SIG-M5 (cell line): Measurements from ENCODE around the gene ST6GALNAC5.
"Not testable (repeated sequence)": the region's sequence is repeated elsewhere in the genome, so short reads cannot be mapped to it uniquely, and the experiment has no call there.

Source experiments
- DNase-seq: peaks from one replicate; lab custom pipeline; 2025; lab: John Stamatoyannopoulos, UW

ST6GALNAC5 gene

DNA sequence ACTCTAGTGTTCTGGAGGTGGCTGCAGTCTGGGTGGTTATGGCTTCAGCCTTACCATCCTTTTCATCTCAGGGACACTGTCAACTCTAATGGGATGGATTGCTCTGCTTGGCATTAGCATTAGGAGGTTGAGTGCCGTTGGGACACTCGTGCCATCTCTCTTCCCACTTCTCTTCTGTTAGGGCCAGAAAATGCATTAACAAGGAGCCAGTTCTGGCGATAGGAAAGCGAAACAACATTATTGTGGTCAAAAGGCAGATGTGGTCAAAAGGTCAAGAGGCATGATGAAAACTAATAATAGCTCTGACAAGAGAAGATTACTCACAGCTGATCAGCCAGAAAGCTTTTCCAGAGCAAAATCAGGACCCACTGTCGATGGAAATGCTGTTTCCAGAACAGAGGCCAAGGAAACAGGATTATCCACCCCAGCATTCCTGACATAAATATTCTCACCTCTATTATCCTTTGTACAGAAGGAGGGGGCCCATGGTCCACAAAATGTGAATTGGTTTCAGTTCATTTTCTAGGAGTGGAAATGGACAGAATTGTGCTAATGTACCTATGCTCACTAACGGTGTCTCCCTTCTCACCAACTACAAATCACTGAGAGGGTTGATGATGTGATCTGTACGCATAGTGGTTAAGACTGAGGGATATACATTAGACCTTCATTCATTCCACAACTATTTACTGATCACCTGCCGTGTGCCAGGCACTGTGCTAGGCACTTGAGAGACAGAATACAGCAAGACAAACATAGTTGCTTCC is 72.0 kb downstream of the ST6GALNAC5 start:
- DNase-seq = no peak

DNA sequence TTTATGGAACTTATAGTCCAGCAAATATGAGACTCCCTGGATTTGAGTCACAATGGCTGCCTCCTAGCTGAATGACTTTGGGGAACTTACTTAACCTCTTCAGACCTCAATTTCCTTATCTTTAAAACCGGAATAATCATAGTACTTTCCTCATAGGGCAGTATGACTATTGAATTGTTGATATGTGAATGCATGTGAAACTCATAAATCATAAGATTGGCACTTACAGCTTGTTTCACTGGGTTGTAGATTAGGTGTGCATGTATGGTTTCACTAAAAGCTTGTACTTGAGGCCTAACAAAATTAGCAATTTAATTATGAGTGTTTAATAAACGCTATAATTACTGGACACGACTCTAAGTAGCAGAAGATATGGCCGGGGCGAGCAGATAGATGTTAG is 72.5 kb downstream of the ST6GALNAC5 start:
- DNase-seq = no peak

GRCh38 chr1:76940571-76941335 is 73.5 kb downstream of the ST6GALNAC5 start:
- no peak for DNase-seq

DNA sequence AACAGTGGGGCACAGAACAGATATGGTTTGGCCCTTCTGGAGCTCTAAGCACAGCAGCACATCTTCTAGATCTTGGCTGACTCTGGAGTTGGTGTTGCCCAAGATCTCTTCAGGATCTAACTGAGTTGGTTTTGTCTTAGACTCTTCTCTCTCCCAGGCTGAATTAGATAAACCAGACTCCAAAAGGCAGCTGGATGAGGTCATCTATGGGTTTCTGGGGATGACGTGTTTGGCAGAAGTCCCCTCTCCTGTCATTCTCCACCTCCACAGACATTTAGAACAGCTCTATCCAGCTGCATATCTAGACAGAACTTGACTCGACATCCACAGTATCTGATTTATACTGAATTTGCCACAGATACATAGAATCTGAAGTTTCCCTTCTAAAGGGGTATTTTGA is 75.3 kb downstream of the ST6GALNAC5 start:
- DNase-seq = no peak

DNA sequence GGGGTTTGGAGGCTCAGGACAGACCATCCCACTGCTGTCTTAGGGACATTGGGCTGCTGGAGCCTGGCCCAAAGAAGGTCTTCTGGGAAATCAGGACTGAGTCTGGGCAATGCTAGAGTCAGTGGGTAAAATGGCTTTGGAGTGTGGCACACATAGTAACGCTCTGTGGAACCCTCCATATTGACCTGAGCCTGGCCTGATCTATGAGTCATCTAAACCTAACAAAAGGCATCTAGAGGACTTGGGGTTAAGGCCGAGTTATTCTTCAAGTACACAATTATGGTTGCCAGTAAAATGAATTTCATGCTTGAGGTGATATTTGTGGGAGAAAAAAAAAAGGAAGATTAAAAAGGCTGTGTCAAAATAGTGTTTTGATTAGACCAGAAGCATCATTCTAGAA is 77.7 kb downstream of the ST6GALNAC5 start:
- DNase-seq = no peak

GRCh38 chr1:76948846-76949245 is 81.6 kb downstream of the ST6GALNAC5 start:
- DNase-seq = no peak

GRCh38 chr1:76949503-76949902 is 82.2 kb downstream of the ST6GALNAC5 start:
- no peak for DNase-seq

GRCh38 chr1:76950306-76950705 is 83.0 kb downstream of the ST6GALNAC5 start:
- no peak for DNase-seq

DNA sequence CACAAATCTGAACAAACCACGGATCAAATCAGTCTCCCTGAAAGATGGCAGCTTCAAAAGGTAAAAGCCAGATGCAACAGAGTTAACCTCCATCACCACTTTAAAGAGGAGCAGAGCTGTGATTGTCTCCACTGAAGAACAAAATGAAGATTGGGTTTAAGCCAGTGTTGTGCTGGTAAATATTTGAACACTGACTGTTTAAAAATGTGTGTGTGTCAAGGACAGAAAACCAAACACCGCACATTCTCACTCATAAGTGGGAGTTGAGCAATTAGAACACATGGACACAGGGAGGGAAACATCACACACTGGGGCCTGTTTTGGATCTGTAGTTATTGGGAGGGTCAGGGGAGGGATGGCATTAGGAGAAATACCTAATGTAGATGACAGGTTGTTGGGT is 83.9 kb downstream of the ST6GALNAC5 start:
- DNase-seq = no peak

GRCh38 chr1:76955652-76956051 is 88.4 kb downstream of the ST6GALNAC5 start:
- DNase-seq = no peak

GRCh38 chr1:76957961-76958360 is 90.7 kb downstream of the ST6GALNAC5 start:
- no peak for DNase-seq

- DNase-seq = no peak
Observed at GRCh38 chr1:76958828-76959227, 91.5 kb downstream of the ST6GALNAC5 start.

- DNase-seq = no peak
Observed at GRCh38 chr1:76959556-76959955, 92.3 kb downstream of the ST6GALNAC5 start.

DNA sequence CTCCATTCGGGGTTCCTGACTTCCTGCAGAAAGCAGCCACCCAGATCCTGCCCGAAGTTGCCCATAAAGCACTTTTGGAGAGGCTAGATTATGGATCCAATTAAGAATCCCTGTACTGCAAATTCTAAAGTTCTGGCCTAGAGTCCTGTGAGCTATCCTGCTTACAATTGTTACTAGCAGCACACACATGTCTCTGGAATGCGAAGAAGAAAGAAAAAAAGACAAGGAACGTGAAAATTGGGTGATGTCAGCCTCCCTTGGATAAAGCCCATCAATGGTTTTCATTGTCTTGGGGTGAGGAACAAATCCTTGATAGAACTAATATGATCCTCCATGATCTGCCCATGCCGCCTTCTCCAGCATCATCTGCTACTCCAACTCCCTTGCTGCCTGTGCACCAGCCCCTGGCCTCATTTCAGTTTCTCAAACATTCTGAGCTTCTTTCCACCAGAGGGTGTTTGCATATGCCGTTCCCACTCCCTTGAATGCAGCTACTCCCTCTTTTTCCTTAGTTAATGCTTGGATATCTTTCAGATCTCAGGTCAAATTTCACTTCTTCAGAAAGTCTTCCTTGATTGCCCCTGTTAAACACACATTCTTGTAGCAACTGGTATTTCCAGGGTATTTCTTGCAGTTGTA is 94.0 kb downstream of the ST6GALNAC5 start:
- no peak for DNase-seq

- DNase-seq = no peak
Observed at GRCh38 chr1:76961820-76962207, 94.5 kb downstream of the ST6GALNAC5 start.

DNA sequence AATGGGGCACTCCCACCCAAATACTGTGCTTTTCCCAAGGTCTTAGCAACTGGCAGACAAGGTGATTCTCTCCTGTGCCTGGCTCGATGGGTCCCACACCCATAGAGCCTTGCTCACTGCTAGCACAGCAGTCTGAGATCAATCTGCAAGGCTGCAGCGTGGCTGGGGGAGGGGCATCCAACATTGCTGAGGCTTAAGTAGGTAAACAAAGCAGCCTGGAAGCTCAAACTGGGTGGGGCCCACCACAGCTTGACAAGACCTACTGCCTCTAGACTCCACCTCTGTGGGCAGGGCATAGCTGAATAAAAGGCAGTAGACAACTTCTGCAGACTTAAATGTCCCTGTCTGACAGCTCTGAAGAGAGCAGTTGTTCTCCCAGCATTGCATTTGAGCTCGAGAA is 114.0 kb downstream of the ST6GALNAC5 start:
- not testable (repeated sequence) for DNase-seq

DNA sequence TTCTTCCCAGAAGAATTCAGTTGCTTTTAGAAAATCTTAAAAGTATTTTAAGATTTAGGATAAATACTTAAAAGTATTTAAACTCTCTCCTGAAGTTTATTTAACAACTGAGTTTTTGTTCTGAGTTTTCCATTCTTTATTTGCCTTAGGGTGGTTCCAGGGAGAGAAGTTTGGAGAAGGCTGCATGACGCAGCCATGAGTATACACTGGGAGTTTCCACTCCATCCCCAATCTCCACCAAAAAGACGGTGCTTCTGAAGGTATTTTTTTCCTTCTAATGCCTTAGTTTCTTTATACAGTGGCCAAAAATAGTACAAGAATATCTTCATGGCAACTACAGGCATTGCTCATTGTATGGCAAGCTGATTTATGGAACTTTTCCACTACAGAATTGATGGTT is 122.7 kb downstream of the ST6GALNAC5 start:
- no peak for DNase-seq

DNA sequence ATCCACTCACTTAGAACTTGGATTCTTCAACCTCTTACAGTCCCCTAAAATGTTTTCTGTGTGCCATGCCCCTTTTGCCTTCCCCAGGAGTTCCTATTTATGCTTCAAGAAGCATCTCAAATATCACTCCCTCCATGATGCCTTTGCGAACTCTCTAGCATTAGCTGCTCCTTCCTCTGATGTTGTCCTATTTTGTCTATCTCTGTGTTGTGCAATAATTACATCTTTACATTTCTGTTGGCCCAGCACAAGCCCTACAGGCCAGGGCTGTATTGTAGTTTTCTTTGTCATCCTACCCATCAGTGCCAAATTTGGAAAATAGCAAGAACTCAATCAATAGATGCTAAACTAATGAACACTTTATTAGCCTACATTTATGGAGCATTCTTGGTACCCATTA is 125.8 kb downstream of the ST6GALNAC5 start:
- DNase-seq = no peak

- DNase-seq = no peak
Observed at GRCh38 chr1:76998582-76999223, 131.4 kb downstream of the ST6GALNAC5 start.

- DNase-seq = no peak
Observed at GRCh38 chr1:77007675-77008074, 140.4 kb downstream of the ST6GALNAC5 start.

- no peak for DNase-seq
Observed at GRCh38 chr1:77010937-77011336, 143.7 kb downstream of the ST6GALNAC5 start.

GRCh38 chr1:77012066-77012465 is 144.8 kb downstream of the ST6GALNAC5 start:
- DNase-seq = no peak
